ENCODE data around the gene GALNT2.

GRCh38 chr1:230327892-230328284 is 260.9 kb downstream of the GALNT2 start:
- TF ChIP-seq, protein P1, sequence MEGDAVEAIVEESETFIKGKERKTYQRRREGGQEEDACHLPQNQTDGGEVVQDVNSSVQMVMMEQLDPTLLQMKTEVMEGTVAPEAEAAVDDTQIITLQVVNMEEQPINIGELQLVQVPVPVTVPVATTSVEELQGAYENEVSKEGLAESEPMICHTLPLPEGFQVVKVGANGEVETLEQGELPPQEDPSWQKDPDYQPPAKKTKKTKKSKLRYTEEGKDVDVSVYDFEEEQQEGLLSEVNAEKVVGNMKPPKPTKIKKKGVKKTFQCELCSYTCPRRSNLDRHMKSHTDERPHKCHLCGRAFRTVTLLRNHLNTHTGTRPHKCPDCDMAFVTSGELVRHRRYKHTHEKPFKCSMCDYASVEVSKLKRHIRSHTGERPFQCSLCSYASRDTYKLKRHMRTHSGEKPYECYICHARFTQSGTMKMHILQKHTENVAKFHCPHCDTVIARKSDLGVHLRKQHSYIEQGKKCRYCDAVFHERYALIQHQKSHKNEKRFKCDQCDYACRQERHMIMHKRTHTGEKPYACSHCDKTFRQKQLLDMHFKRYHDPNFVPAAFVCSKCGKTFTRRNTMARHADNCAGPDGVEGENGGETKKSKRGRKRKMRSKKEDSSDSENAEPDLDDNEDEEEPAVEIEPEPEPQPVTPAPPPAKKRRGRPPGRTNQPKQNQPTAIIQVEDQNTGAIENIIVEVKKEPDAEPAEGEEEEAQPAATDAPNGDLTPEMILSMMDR (conservative IDR thresholded peaks at IDR 0.05; ENCODE audit: low read depth in 2 of 2): no peak
- TF ChIP-seq EZH2 (IDR thresholded peaks at IDR 0.05; ENCODE audit: low read depth, unreplicated experiment): no peak
- TF ChIP-seq EZH2phosphoT487 (IDR thresholded peaks at IDR 0.05; ENCODE audit: unreplicated experiment): no peak
- no peak for TF ChIP-seq ZNF331 (CRISPR knock-in tag; IDR thresholded peaks at IDR 0.05; ENCODE audit: low read depth)
- no peak for TF ChIP-seq NANOG (IDR thresholded peaks at IDR 0.05; ENCODE audit: borderline replicate concordance)
- no peak for TF ChIP-seq CREB1 (CRISPR knock-in tag; IDR thresholded peaks at IDR 0.05; ENCODE audit: low read depth)
- TF ChIP-seq REST (IDR thresholded peaks at IDR 0.05; ENCODE audit: unreplicated experiment): no peak
- TF ChIP-seq POLR2AphosphoS5 (IDR thresholded peaks at IDR 0.05; ENCODE audit: low read depth): no peak
- TF ChIP-seq JUNB (IDR thresholded peaks at IDR 0.05; ENCODE audit: unreplicated experiment): no peak
- no peak for TF ChIP-seq ETS1 (IDR thresholded peaks at IDR 0.05)
- no peak for TF ChIP-seq STAT1 (IDR thresholded peaks at IDR 0.05; ENCODE audit: unreplicated experiment)

Data from GM23338 (cell line).